HG02759 (cell line): ENCODE data around the gene RASGRP3.
"Not testable (repeated sequence)": the region's sequence is repeated elsewhere in the genome, so short reads cannot be mapped to it uniquely, and the experiment has no call there.

Experiments used
- ATAC-seq: cut with Tn5 transposase; IDR thresholded peaks from one replicate; pipeline ENCODE4 v1.9.1; 2021; ENCODE audit warnings: mild to moderate bottlenecking, moderate library complexity; ENCODE audit not compliant: unreplicated experiment

Gene RASGRP3, protein sequence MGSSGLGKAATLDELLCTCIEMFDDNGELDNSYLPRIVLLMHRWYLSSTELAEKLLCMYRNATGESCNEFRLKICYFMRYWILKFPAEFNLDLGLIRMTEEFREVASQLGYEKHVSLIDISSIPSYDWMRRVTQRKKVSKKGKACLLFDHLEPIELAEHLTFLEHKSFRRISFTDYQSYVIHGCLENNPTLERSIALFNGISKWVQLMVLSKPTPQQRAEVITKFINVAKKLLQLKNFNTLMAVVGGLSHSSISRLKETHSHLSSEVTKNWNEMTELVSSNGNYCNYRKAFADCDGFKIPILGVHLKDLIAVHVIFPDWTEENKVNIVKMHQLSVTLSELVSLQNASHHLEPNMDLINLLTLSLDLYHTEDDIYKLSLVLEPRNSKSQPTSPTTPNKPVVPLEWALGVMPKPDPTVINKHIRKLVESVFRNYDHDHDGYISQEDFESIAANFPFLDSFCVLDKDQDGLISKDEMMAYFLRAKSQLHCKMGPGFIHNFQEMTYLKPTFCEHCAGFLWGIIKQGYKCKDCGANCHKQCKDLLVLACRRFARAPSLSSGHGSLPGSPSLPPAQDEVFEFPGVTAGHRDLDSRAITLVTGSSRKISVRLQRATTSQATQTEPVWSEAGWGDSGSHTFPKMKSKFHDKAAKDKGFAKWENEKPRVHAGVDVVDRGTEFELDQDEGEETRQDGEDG

DNA sequence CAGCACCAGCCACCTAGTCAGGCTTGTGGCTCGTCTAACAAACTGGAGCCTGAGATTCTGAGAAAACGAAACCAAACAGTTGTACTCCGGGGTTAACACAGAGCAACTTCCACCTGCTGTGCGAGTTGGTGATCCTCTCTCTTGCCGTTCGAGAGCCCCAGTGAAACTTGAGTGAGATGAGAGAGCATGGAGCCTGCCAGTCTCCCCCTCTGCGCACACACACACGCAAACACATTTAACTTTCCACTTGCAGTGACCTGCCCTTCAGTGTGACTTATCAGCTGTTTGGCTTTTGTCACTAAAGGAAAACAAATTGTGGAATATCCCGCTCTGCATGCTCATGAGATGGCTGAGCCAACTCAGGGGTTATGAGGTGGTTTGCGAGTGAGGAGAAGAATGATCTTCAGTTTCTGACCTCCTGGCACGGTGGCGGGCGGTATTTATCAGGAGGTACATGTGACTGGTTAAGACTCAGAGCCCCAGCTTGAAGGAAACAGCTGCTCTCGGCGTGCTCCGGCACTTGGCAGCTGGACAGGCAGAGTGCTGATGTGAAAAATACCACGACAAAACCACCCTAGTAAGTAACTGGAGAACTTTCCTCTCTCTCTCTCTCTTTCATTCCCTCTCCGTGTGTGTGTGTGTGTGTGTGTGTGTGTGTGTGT, at the start of gene RASGRP3:
TSS of gene RASGRP3 (plus strand) at position 519 of the 662 bp plus-strand sequence. CDS start 38,488 bp downstream, outside the sequence.
- ATAC-seq = peak; percentile 53

DNA sequence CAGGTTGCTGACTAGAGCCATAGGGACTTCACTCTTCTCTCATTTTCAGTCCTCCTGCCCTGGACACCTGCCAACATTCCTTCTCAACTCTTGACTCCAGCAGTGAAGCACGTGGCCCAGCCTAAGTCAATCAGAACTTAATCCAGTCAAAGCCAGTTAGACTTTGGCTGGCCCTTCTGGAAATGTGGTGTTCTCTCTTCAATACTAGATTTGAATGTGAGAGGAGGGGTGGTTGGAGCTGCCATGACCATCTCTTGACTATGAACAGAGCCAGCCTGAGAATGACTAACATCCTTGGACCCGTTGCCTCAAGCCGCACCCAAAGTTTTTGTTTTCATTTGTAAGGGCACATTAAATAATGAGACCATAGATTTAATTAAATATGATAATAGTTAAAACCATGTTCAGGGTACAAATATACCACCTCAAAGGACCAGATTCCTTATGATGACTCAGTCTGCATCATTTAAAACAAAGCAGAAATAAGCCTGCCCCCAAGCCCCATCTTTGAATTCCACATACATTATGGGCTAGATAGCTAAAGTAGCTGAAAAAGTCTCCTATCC, 49.7 kb upstream of the RASGRP3 start:
- no peak for ATAC-seq

DNA sequence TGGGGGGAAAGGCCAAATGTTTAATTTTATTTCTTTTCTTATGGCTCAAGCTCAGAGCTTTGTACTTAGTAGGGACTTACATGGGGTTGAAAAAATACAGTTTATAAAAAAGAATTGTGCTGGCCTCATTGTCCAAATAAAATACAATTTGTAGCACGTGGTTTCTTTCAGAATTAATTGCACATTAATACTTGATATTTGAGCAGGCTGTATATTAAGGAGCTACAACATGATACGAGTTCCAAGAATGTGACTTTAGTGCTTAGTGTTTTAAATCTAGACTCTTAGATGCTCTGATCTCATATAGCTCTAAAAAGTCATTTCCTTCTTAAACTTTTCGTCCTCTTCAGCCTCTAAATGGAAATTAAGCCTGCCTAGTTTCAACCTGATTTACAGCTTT, 46.4 kb upstream of the RASGRP3 start:
- ATAC-seq = no peak

DNA sequence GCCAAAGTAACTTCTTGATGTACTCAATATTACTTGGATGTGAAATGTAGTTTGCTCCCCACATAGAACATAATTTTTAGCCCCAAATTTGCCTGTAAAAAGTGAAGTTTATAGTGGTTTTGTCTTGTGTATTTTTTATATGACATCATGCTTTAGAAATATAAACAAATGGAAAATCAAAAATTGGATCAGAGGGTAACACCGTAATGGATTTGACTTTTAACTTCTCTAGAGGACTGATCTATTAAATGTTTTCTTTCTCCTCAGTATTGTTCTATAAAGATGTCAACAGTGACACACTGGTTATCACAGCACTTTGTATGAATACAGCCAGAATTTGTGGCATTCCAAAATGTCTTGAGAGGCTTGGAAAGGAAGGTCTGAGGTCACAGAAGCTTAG, 45.6 kb upstream of the RASGRP3 start:
- no peak for ATAC-seq

DNA sequence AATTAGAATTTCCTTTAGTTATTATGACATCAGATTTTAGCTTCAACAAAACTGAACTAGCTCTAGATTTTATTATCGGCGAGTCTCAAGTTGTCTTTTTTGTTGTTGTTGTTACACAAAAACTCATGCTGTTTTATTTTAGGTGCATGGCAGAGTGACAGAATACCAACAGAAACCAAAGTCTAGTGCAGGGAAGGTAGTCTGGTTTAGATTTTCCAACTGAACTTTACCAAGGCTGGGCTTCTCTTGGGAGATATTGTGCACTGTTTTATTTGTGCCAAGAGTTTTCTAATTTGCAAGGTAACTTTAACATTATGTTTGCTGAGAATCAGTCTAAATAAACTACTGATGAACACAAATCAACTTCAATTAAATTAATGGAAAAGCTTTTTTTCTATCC, 43.6 kb upstream of the RASGRP3 start:
- no peak for ATAC-seq

DNA sequence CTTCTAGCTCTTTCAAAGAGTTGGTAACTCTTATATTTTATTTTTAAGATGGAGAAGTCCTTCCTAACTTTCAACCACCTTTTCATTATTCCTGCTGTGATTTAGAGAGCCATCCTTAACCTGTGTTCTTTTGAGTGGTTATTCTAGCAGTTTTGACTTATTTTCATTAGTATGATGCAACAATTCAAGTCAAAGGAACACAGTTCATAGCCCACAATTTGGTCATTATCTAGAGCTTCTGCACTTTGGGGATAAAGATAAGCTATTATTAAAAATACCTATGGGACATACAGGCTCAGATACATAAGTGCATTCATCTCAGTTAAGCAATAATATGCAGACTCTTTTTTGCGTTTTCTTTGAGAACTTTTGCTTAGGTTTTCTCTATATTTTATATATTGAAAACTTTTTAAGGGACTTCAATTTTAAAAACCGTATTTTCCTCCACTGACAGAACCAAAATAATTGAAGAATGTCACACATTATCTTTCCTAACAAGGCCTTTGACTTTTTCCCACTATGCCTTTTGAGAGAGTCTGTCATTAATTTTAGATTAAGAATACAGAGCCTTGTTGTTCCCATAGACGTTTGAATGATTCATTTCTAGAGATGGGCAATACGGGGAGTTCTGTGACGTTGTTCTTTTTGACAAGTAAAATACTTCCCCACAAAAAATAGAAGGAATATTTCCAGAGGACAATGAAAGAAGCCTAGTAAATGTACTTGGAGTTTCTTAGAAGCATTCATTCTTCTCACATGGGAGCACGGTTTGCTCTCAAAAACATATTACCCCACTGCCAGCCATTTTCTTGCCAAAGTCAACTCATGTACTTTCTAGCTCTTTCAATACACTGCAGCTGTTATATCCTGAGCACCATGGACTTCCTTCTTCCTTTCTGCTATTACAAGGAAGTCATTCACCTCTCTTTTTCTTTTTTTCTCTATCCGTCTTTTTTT, 42.9 kb upstream of the RASGRP3 start:
- ATAC-seq = no peak

DNA sequence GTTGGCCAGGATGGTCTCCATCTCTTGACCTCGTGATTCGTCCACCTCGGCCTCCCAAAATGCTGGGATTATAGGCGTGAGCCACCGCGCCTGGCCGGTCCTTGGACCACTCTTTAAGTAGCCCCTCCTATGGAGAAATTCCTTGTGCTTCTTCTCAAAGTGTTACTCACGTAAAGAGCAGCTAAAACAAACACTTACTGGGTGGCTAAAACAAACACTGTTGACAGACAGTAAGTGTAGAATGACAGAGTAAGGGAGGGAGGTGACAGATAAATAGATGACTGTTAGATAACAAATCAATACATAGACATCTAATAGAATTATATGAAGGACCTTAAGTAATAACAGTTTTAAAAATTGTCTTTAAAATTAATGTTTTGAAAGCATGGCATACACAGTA, 40.9 kb upstream of the RASGRP3 start:
- ATAC-seq = no peak

DNA sequence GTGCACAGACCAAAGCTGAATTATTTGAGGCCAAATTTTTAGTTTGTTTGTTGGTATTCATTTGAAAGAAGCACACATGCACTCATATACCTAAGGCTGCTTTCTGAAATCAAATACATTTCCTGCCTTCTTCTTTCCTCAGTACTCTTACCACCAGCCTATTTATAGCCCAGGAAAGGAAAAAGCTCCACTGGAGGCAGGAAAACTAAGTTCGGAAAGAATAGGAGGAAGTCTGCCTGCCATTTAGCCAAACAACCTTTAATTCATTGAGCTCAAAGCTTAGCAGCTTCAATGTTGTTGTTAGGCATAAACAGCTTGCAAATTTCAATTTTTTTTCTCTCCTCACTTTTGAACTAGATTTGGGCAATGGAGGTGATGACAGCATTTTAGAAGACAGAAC, 40.4 kb upstream of the RASGRP3 start:
- ATAC-seq = no peak

DNA sequence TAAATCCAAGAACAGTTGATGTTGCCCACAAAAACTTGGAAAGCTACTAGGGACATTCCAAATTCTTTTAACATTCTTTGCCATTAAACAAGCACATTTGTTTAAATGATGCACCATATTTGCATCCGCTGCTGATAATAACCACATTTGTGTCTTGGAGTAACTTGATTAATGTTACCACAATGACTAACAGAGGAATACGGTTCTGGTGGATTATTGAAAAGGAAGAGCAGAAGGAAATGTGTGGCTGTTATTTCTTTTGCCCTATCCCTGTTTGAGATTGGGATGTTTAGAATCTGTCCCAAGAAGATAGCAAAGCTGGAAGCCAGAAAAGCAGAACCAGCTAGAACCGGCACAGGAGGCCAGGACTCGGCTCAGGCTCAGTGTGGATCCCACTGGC, 39.2 kb upstream of the RASGRP3 start:
- ATAC-seq = no peak

DNA sequence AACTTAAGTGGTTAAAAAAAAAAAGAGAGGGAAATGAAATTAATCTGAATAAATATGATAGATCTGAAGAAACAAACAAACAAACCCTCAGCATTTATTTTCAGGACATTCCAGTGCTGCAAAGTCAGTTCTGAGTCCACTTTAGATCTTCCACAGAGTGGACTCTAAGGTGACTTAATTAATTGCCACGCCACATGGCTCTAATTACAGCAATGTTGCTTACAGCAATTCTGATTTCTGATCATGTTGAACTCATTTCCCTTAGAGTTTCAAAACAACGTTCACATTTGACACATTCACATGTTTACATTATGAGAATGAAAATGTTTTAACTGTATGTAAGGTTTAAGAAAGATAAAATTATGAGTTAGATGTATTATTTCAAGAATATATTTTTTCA, 38.6 kb upstream of the RASGRP3 start:
- no peak for ATAC-seq

DNA sequence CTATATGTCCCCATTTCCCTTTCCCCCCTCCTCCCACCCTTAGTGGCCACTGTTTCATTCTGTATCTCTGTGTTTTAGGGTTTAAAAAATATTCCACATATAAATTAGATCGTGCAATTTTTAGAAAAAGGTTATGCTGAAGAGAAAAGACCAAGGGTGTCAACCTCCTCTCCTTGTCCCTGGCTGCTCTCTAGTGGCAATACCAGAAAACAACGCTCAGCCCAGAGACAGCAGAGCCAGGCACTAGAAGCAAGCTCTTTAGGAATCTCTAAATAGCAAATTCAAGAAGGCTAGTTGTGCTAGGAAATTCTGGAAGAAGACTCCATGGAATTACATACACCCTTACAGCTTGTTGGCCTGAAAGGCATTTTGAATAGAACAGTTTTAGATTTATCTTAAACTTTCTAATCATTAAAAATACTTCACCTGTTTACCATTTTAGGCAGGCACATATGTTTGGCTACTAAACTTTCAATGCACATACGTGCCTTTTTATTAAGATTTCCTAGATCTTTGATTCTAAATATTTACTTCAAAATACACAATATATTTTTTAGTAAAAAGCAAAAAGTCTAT, 35.1 kb upstream of the RASGRP3 start:
- ATAC-seq = peak; percentile 85

DNA sequence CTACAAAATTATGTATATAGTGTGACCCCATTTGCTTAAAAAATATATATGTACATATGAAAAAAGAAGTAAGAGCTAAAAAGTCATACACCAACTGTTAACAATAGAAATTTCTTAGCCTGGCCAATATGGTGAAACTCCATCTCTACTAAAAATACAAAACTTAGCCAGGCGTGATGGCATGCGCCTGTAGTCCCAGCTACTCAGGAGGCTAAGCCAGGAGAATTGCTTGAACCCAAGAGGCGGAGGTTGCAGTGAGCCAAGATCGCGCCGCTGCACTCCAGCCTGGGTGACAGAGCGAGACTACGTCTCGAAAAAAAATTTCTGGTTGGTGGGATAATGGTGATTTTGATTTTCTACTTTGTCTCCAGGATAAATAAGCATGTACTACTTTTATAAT, 34.4 kb upstream of the RASGRP3 start:
- not testable (repeated sequence) for ATAC-seq

DNA sequence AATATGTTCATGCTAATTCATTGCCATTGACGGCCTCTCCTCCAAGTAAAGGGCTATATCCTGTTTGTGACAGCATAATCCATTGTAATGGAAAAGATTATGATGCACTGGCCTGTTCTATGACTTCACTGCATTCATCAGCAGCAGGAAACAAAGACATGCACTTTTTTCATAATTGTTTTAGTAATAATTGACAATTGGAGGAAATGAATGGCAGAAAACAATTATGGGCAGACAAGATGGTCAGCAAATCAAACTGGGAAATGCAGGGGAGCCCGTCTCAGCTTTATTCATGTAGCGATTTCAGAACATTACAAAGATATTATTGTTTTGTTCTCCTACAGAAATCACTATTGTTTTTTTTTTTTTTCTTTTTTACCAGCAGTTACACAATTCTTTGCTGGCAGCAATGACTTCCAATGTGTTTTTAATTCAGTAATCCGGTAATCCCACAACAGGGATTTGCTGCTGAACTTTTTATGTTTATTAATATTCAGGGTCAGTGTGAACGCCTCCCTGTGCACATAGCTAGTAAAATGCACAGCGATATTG, 33.8 kb upstream of the RASGRP3 start:
- ATAC-seq = no peak

DNA sequence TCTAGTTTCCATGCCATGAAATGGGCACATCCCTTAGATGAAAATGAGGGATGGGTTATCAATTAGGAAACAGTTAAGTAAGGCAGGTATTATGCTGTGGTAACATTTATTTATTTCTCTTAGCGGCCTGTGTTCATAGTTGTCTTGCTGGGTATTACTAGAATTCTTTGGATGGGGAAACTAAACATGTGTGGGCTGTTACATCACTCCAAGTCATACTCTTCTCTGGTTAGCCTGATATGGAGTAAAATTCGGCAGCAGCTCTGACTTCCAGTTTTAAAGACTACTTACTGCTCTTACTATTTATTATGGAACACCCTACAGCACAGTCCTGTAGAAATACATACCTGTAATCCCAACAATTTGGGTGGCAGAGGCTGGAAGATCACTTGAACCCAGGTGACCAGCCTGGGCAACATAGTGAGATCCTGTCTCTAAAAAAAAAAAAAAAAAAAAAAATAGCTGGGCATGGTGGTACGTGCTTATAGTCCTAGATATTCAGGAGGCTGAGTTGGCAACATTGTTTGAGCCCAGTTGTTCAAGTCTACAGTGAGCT, 33.1 kb upstream of the RASGRP3 start:
- no peak for ATAC-seq

DNA sequence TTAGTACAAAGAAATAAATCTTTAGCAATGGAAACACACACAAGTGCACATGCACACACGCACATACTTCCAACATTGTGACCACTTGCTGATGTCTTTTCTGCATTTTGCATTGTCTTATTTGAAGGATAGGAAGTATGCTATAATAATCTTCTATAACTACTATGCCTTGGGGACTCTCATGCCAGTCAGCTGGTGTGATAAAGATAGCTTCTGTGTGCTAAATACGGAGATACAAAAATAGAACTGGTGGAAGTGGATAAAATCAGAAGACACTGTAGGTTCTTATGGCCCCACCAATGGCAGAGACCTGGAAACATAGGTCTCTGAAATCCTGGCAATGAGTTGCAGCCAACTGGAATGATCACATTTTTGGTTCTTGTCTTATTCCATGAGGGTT, 31.5 kb upstream of the RASGRP3 start:
- ATAC-seq = no peak

DNA sequence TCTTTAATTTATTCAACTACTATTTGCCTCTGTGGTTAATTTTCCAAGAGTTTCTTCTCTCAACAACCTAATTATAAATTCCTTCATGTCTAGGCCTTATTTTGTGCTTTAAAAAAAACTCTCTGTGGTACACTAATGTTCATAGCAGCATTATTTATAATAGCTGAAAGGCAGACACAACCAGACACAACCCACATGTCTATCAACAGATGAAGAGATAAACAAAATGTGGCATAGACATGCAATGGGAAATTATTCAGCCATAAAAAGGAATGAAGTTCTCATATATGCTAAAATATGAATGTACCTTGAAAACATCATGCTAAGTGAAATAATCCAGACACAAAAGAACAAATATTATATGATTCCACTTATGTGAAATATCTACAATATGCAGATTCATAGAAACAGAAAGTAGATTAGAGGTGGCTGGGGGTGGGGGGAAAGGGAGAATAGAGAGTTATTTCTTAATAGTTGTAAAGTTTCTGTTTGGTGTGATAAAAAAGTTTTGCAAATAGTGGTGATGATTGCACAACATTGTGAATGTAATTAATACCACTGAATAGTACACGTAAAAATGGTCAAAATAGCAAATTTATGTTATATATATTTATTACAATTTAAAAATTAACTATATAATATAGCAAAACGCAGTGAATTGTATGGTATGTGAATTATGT, 28.1 kb upstream of the RASGRP3 start:
- ATAC-seq = no peak

DNA sequence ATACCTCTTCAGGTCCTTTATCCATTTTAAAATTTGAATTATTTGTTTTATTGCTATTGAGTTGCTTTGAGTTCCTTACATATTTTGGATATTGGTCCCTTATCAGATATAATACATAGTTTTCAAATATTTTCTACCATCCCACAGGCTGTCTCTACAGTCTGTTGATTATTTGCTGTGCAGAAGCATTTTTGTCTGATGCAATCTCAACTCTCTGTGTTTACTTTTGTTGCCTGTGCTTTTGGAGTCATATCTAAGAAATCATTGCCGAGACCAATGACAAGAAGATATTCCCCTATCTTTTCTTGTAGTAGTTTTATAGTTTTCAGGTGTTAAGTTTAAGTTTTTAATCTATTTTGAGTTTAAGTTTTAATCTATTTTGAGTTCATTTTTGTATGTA, 25.2 kb upstream of the RASGRP3 start:
- no peak for ATAC-seq

DNA sequence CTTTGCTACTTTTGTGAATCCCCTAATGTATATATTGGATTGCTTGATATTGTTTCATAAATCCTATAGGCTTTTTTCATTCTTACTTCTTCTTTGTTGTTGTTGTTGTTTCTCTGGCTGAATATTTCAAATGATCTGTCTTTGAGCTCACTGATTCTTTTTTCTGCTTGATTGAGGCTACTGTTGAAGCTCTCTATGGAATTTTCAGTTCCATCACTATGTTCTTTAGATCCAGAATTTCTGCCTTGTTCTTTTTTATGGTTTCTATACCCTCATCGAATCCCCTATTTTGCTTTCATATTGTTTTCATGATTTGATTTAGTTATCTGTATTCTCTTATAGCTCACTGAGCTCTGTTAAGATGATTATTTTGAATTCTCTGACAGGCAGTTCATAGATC, 24.6 kb upstream of the RASGRP3 start:
- ATAC-seq = no peak

DNA sequence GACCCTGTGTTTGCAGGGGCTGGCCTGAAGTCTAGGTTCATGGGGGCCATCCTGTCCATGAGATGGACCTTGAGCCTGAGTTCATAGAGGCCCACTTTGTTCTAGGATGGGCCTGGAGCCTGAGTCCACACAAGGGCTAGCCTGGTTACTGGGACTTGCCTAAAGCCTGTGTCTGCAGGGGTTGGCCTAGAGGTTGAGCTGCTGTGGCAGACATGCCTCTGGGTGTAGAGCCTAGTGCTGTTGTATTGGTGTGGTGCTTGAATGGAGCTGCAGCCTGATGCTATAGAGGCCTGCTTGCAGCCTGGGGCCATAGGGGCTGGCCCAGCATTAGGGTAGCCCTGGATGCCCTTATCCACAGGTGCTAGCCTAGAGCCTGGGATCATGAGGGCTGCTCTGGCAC, 23.9 kb upstream of the RASGRP3 start:
- no peak for ATAC-seq
